MM.1S (cell line): ENCODE results near the gene TTLL9.

ENCODE experiments used
- EZH2 ChIP-seq: fragments of 300-600 bp; sonication (generic); optimal IDR thresholded peaks from 2 replicates; pipeline ENCODE3; 2017; ENCODE audit warnings: low read depth, mild to moderate bottlenecking, antibody characterized with exemption, low read length, mixed read lengths
- EZH2phosphoT487 ChIP-seq: fragments of 300-600 bp; sonication (generic); IDR thresholded peaks from 2 replicates; pipeline ENCODE4 v1.6.1; 2018; ENCODE audit warnings: antibody characterized with exemption, low read length
- TF ChIP-seq, protein P1 (sequence below): fragments of 300-600 bp; sonication (generic); IDR thresholded peaks from 2 replicates; pipeline ENCODE4 v1.5.1; 2016; ENCODE audit warnings: antibody characterized with exemption, low read length, mixed read lengths

DNA sequence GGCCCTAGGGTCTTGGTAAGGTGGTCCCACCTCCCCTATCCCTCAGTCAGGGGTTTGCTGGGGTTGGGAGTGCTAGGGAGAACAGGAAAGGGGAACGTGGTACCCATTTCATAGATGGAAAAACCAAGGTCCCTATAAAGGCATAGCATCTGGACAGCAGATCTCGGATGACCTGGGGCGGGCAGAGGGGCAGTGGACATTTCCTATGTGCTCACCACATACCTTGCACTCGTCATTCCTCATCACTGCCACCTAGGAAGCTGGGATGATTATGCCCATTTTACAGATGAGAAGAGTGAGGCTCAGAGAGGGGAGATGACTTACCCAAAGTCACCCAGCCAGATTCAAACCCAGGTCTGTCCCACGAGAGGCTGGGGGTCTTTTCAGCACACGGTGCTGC is 39.2 kb upstream of the TTLL9 start:
- no peak for TF ChIP-seq EZH2phosphoT487
- TF ChIP-seq, protein P1, sequence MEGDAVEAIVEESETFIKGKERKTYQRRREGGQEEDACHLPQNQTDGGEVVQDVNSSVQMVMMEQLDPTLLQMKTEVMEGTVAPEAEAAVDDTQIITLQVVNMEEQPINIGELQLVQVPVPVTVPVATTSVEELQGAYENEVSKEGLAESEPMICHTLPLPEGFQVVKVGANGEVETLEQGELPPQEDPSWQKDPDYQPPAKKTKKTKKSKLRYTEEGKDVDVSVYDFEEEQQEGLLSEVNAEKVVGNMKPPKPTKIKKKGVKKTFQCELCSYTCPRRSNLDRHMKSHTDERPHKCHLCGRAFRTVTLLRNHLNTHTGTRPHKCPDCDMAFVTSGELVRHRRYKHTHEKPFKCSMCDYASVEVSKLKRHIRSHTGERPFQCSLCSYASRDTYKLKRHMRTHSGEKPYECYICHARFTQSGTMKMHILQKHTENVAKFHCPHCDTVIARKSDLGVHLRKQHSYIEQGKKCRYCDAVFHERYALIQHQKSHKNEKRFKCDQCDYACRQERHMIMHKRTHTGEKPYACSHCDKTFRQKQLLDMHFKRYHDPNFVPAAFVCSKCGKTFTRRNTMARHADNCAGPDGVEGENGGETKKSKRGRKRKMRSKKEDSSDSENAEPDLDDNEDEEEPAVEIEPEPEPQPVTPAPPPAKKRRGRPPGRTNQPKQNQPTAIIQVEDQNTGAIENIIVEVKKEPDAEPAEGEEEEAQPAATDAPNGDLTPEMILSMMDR, result no peak
- TF ChIP-seq EZH2, result no peak
